MV-4-11 (cell line): Measurements from ENCODE around the gene ATXN7L3.

Experiments used
- DNase-seq: peaks from one replicate; lab custom pipeline; 2025; lab: John Stamatoyannopoulos, UW

Gene ATXN7L3

DNA sequence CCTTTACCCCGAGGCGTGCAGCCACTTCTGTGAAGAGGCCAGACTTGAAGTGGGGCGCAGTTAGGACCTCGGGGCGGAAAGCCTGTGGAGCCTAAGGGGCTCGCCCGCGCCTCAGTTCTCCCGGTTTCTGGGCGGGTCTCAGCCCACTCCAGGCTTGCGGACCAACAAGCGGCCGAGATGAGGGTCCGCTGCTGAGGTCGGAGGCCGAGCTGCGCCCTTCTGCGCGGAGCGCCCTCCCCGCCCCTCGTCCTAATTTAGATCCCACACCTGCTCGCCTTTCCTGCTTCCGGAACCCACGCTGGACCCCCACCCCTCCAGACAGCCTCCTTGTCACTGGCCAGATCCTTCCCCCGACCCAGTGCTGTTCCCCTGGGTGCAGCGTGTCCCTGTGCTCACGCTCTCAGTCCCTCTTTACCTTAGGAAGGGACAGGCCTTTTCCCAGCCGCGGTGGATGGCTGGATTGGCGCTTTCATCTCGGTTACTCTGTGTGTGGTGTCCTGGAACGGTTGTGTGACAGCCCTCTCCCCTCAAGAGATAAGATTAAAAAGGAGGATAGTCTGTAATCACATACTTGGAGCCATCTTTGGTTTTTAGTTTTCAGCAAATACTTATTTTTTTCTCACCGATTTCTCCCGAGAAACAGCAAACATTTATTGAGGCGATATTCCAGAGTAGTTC is 933 bp upstream of the ATXN7L3 start:
- no peak for DNase-seq

DNA sequence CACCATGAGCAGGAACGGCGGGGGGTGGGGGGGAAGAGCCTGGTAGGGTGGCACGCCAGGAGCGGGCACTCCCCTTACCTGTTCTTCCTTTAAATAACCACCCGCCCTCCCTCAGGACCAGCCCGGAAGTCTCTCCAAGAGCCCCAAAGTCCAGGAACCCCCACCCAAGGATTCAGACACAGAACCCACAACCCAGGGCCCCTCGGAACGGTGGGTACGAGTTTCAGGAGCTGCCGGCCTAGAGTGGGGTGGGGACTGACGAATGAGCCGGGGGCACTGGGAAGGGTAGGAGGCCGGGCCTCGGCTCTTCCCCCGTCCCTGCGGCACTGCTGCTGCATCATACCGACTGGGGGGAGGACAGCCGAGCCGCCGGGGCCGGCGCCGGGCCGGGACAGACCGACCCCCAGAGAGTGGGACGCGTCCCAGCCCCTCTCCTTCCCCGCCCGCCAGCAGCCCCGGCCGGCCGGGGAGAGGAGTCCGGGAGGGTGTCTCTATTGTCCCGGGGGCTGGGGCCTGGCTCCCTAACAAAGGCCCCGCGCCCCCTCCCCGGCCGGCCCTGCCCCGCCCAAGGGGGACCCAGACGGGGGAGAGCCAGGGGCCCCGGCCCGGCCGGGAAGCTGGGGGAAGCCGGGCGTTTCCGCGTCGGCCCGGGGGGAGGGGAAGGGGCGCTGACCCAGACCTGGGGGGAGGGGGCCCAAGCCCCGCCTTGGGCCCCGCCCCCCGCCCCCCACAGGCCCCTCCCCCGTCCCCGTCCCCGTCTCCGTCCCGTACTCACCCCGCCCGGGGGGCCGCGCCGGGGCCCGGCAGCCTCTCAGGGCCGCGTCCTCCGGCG is 747 bp downstream of the ATXN7L3 start:
- DNase-seq = no peak

DNA sequence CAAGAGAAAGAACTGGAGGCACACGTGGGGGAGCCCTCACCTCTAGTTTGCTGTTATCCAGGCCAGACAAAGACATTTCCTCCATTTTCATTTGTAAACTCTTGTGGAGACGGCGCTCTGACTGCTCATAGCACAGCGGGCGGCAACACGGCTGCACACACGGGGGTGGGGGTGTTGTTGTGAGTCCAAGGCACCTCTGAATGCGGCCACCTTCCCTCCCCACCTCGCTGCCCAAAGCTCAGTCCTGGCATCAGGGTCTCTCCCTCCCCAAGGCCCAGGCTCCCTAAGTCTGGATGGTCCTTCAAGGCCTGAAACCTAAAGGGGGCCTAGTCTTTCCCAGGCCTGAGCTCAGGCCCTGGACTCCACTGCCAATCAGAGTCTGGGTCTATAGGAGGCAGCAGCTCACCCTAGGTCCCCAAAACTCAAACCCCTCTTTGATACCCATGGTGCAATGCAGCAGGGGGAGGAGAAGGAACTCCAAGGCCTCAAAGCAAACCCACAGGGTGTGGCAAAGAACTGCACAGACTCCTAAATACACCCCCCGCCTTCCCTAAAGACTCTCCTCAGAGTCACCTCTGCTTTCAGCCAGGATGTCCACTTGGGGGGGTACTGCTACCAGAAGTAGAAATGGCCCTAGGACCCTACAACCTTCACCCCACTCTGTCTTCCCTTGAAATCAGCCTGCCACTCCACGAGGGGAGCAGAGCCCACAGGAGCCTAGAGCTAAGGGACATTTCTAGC is 1.5 kb downstream of the ATXN7L3 start:
- DNase-seq = peak; percentile 87

DNA sequence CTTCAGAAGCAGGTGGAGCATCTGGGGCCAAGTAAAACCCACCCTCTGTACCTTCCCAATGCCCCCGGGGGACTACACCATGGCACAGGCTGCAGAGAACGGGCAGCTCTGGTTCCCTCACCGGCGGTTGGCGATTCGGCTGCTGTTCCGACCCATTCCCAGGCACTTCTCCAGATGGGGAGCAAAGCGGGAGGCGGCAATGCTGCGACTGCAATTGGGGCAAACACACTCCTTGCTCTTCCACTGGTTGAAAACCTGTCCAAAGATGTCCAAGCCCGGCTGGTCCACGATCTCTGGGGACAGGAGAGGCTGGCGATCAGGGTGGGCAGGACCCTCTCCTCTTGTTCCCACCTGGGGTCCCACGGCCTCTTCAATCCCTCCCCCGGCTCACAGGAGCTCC is 2.6 kb downstream of the ATXN7L3 start:
- DNase-seq = no peak

DNA sequence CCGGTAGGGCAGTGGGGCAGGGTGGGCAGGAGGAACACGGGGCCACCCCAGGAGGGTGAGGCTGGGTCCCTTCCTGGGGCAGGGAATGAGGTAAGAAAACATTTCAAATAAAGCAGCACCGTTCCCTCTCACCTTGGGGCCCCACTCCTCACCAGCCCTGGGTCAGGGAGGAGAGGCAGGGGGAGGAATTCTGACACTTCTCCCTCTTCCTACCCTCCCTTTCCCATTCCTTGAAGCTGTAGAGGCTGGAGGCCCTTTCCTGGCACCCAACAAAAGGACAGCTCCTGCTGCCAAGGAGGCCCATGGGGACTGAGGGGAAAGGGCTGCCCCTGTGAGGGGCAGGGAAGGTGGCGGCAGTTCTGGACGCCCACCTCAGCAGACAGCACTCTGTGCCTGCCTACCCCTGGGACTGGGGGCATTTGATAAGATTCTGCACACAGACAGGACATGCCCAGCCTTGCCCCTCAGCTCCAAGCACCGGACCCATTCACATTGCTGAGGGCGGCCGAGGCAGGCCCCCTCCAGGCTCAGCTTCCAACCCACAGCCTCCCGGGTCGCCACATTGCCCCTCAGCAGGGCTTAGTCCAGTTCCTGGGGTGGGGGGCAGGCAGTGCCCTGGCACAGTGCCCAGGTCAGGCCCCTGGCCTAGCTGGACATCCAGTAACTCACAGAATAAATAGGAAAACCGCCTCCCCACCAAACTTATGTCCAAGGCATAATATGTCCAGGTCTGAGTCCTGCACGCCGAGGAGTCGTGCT is 6.2 kb downstream of the ATXN7L3 start:
- no peak for DNase-seq

DNA sequence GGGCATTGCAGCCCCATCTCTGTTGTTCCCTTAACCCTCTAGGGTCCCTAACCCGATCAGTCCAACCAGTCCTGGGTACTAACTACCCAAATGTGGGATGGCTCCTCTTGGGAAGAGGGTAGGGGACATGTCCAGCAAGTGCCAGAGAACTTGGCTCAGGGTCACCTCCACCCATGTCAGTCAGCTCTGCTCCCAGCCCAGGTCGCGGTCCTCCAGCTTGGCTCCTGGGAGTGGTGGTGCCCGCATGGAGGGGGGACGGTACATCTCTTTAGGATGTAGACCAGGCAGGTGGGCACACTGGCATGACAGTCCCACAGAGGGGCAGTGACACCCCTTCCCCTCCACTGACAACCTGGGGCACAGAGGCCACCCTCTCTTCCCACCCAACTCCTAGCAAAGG is 6.9 kb downstream of the ATXN7L3 start:
- no peak for DNase-seq

DNA sequence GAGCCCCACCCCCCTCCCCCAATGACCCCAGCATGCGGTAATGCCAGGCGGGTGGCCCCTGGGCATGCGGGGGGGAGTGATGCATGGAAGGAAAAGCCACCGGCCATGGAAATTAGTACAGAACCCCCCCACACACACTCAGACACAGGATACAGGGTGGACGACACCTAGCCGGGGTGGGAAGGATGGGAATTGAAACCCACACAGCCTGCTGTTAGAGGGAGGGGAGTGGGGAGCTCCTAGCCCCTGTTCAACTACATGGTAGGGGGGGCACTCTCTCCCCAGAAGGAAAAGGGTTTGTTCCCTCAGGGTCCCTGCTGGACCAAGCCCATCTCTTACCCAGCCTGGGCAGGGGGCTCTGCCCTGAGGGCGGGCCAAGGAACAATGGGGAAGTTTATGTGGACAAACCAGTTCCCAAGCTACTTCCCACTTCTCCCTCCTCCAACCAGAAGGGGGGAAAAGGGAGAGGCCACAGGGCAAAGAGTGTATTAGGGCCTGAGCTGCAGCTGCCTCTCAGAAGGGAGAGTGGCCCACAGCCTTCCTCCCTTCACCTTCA is 7.7 kb downstream of the ATXN7L3 start:
- DNase-seq = peak; percentile 5

DNA sequence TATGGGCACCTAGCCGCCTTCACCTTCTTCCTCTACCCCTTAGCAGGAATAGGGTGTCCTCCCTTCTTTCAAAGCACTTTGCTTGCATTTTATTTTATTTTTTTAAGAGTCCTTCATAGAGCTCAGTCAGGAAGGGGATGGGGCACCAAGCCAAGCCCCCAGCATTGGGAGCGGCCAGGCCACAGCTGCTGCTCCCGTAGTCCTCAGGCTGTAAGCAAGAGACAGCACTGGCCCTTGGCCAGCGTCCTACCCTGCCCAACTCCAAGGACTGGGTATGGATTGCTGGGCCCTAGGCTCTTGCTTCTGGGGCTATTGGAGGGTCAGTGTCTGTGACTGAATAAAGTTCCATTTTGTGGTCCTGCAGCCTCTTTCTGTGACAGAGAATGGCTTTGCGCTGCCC is 8.3 kb downstream of the ATXN7L3 start:
- no peak for DNase-seq

DNA sequence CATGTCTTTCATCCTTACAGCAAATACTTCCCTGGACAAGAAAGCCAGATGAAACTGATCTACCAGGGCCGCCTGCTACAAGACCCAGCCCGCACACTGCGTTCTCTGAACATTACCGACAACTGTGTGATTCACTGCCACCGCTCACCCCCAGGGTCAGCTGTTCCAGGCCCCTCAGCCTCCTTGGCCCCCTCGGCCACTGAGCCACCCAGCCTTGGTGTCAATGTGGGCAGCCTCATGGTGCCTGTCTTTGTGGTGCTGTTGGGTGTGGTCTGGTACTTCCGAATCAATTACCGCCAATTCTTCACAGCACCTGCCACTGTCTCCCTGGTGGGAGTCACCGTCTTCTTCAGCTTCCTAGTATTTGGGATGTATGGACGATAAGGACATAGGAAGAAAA is 9.2 kb downstream of the ATXN7L3 start:
- DNase-seq = no peak

DNA sequence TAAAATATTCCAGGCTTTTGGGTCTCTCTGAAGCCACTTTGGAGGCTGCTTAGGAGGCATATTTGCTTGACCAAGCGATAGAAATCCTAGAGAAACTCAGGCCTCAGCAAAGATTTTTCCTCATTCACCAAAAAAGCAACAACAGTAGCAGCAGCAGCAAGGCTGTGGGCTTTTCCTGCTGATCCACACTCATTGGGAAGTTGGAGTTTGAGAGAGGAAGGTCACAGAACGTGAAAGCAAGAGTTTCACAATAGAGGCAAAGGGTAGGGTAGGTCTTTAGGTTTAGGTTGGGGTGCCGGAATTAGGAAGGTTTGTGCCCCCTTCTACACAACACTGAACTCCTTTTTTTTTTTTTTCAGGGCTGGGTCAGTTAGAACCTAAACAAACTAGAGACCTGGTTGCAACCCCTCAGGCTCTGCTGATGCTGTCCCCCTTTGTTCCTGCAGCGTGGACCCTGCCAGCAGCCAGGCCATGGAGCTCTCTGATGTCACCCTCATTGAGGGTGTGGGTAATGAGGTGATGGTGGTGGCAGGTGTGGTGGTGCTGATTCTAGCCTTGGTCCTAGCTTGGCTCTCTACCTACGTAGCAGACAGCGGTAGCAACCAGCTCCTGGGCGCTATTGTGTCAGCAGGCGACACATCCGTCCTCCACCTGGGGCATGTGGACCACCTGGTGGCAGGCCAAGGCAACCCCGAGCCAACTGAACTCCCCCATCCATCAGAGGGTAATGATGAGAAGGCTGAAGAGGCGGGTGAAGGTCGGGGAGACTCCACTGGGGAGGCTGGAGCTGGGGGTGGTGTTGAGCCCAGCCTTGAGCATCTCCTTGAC is 10.9 kb downstream of the ATXN7L3 start:
- no peak for DNase-seq

DNA sequence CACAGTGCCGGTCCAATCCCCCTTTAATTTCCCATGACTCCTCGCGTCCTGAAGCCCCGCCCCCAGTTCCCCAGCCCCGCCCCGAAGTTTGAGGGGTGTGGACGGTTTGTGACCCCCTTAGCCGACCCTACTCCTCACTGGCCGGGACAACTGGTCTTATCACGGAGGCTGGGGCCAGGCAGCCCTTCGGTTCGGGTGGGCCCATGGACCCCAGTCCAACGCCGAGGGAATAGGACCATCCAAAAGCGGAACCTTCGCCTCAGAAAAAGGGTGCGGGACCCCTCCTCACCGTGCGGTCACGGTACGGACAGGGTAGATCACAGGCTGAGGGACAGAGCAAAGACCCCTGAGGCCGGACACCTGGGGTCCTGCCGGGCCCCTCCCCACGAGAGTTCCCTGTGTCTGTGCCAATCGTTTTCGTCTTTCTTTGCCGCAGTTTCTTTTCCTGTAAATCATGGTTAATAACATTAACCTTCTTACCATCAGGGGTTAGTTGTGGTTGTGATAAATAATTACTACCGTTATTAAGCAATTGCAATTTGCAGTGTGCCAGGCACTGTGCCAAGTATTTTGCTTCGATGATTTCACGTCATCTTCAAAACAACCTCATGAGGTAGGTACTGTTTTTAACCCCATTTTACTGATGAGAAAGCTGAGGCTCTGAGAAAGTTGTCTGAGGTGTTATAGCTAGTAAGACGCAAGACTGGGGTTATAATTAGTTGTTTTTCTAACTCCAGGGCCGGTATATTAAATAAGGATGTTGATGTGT is 12.4 kb downstream of the ATXN7L3 start:
- DNase-seq = peak; percentile 3

DNA sequence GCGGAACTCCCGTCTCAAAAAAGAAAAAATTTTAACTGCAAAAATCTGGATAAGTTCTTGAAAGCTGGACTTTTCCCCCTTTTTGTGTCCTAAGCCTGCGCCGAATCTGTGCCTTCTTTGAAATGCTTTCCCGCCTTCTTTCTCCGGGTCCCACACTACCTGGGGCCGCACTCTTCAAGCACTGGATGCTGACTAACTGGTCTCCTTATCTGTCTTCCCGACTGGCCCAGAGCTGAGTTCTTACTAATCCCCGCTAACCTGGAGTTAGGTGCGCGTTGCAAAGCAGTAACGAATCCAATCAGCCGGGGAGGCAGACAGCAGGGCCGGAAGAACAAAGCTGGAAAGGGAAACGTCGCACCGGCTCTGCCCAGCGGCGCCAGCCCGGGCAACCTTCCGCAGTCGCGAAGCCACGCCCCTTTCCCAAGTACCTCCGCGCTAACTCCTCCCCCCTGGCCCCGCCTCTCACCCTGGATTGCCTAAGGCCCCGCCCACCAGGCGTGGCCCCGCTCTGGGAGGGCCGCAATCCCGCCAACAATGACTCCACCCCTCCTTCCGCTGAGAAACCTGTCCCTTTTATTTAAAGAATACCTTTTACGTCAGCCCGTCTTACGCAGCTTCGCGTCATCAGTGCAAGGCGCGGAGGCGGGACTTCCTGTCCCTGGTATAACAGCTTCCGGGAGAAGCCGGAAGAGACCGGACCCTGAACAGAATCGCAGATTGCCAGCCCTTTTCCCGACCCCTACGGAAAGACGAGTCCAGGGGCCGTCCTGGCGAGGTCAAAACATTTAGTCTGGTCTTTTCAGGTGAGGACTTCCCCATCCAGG is 13.2 kb downstream of the ATXN7L3 start, which contains the start of gene TMUB2:
Gene TMUB2 (plus strand): TSS at position 666 of the 824 bp plus-strand sequence. CDS start 737 bp downstream, outside the sequence.
- peak; percentile 99 for DNase-seq

DNA sequence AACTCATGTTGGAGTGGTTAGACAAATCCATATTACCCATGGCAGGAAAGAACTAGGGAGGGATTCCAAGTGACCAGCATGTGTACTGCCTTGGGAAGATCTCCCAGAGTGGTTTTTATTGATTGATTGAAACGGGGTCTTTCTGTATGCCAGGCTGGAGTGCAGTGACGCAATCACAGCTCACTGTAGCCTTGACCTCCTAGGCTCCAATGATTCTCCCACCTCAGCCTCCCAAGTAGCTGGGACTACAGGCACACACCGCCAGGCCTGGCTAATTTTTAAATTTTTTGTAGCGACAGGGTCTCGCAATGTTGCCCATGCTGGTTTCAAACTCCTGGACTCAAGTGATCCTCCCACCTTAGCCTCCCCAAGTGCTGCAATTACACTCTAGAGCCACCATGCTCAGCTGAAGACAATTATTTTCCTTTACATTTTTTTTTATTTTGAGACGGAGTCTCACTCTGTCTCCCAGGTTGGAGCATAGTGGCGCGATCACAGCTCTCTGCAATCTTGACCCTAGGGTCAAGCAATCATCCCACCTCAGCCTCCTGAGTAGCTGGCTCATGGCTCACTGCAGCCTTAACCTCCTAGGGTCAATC is 15.4 kb downstream of the ATXN7L3 start:
- no peak for DNase-seq

DNA sequence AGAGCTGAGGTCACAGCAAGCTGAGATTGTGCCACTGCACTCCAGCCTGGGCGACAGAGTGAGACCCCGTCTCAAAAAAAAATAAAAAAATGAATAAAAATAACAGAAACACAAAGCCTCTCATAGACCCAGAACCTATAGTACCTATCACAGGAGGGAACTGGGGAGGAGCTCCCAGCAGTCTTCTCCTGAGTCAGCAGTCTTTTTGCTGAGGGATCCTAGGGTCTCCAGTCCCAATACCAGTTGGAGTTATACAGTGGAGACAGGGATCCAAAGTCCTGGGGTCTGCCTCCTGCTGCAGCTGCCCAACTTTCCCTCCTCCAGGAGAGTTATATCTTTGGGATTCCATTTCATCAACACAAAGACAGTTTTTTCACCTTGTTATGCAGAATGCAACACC is 16.7 kb downstream of the ATXN7L3 start:
- DNase-seq = no peak

DNA sequence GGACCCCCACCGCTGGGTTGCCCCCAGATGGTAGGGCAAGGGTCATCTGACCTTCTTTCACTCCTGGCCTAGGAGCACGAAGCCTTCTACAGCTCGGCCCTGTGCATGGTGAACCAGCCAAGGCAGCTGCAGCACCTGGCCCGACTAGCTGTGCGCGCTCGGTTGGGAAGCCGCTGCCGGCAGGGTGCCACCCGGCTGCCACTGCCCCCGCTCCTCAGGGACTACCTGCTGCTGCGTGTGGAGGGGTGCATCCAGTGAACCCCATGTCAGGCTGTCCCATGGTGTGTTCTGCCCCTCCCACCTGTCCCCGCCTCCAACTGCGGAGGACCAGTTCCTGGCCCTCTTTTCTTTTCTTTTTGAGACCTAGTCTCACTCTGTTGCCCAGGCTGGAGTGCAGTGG is 21.6 kb downstream of the ATXN7L3 start:
- no peak for DNase-seq

DNA sequence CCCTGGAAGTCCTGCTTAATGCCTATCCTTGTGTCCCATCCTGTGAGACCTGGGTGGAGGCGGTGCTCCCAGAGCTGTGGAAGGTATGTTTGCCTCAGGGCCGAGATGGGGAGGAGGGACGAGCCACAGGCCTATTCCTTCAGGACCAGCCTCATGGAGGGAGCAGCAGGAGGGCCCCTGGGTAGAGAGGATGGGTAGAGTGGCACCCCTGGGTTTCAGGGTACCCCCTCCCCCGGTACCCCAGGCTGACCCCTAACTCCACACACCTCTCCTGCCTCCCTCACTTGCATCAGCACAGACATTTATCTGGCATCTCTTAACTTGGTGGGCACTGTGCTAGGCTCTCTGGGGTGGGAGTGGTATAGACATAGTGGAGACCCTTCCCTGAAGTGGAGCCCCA is 22.0 kb downstream of the ATXN7L3 start:
- DNase-seq = no peak

DNA sequence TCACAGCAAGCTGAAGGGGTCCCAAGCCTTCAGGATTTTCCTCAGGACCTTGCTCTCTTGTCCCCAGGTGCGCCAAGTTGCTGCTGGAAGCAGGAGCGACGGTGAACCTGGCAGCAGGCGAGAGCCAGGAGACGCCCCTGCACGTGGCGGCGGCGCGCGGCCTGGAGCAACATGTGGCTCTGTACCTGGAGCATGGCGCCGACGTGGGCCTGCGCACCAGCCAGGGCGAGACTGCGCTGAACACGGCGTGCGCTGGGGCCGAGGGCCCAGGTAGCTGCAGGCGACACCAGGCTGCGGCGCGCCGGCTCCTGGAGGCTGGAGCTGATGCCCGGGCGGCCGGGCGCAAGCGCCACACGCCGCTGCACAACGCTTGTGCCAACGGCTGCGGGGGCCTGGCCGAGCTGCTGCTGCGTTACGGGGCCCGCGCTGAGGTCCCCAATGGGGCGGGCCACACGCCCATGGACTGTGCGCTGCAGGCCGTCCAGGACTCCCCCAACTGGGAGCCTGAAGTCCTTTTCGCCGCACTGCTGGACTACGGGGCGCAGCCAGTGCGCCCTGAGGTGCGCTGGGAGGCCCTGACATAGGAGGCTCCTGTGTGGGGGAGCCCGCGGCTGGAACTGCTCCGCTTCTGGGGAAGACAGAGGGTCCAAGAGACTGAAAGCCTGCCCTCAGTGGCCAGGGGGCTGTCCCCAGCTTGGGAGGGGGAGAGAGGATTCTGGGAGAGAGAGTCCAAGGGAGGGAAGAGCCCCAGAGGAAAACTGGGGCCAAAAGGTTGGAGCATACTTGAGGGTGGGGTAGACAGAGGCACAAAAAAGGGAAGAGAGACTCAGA is 22.8 kb downstream of the ATXN7L3 start:
- no peak for DNase-seq

DNA sequence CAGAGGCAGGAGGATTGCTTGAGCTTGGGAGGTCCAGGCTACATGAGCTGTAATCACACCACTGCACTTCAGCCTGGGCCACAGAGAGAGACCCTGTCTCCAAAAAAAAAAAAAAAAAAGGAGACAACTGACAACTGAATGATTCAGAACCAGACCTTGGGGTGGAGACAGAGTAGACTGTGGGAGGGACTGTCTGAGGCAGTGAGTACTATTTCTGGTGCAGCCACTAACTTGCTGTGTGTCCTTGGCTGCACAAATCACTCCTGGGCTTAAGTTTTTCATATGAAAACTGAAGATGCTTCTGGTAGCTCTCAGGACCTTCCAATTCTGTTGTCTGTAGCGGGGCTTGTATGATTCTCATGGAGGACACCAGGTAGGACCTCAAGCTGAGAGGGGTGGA is 23.4 kb downstream of the ATXN7L3 start:
- DNase-seq = peak; percentile 9
